Stimulated activated CD8-positive, alpha-beta memory T cell treated with anti-CD3 and anti-CD28 coated beads, Interleukin-12 subunit alpha, Interleukin-12 subunit beta, amount 100 ng/mL, for 1 hour (primary cell): ENCODE measurements around the gene IFNAR1.
"Not testable (repeated sequence)": the region's sequence is repeated elsewhere in the genome, so short reads cannot be mapped to it uniquely, and the experiment has no call there.

Experiments used
- DNase-seq: peaks from one replicate; pipeline ENCODE4 v3.0.0-alpha.2; 2020; ENCODE audit warnings: low read depth

IFNAR1 gene

GRCh38 chr21:33348706-33349105 is 23.9 kb downstream of the IFNAR1 start:
- DNase-seq: no peak

- no peak for DNase-seq
These were observed 25.9 kb downstream of the IFNAR1 start for GRCh38 chr21:33350676-33351075.

DNA sequence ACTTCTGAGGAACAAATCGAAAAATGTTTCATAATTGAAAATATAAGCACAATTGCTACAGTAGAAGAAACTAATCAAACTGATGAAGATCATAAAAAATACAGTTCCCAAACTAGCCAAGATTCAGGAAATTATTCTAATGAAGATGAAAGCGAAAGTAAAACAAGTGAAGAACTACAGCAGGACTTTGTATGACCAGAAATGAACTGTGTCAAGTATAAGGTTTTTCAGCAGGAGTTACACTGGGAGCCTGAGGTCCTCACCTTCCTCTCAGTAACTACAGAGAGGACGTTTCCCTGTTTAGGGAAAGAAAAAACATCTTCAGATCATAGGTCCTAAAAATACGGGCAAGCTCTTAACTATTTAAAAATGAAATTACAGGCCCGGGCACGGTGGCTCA is 30.6 kb downstream of the IFNAR1 start:
- no peak for DNase-seq

DNA sequence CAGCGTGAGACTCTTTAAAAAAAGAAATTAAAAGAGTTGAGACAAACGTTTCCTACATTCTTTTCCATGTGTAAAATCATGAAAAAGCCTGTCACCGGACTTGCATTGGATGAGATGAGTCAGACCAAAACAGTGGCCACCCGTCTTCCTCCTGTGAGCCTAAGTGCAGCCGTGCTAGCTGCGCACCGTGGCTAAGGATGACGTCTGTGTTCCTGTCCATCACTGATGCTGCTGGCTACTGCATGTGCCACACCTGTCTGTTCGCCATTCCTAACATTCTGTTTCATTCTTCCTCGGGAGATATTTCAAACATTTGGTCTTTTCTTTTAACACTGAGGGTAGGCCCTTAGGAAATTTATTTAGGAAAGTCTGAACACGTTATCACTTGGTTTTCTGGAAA is 31.2 kb downstream of the IFNAR1 start:
- DNase-seq: no peak

- DNase-seq: no peak
These were observed 32.4 kb downstream of the IFNAR1 start for GRCh38 chr21:33357177-33357576.

GRCh38 chr21:33359446-33359845 is 34.7 kb downstream of the IFNAR1 start:
- no peak for DNase-seq

- no peak for DNase-seq
These were observed 35.5 kb downstream of the IFNAR1 start for GRCh38 chr21:33360281-33360680.

DNA sequence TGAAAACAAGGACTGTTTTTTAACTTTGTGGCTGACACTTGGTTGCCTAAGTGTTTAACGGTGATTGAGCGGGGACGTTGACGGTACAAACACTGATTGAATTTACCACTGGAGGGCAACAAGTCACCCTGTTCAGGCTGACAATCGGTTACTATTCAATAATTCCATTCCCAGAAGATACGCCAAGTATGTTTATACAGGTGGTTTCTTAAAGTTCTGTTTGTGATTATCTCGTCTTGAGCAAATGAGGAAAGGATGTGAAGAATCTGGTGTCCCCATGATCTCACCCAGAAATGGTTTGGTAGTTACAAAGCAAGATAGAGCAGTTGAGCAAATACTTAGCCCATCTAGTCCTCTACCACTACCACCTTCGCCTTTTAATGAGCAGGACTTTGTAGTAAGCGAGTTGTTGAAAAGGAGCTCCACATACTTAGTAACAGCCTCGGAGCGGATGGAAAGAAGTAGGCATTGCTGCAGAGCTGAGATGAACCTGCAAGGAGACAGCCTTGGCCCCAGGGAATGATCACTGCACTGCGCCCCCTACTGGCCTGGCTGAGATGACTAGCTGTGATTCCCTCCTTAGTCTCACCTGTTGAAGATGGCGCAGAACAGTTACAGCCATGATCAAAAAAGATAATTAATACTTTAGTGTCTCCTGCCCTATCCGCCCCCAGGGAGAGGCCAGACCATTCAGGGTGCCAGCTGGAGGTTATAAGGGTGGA is 36.3 kb downstream of the IFNAR1 start:
- DNase-seq: peak; percentile 84

DNA sequence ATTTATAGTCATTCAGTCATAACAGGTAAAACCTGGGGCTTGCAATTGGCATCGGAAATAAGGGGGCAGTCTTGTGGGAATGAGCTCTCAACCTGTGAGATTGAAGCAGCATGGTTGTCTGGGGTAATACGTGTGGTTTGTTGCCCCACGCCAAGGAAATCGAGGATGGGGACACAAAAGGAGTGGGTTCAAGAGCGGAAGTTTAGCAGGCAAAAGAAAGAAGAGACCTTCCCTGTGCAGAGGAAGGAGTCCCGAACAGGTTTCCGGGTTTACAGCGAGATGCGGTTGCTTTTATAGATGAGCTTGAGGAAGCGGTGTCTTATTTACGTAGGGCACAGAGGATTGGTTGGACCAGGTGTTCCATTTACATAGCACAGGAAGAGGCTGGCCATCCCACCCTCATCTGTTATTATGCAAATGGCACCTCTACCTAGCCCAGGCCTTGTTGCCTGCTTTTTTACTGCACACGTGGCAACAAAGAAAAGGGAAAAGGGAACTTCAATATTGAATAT is 37.3 kb downstream of the IFNAR1 start:
- DNase-seq: peak; percentile 39

DNA sequence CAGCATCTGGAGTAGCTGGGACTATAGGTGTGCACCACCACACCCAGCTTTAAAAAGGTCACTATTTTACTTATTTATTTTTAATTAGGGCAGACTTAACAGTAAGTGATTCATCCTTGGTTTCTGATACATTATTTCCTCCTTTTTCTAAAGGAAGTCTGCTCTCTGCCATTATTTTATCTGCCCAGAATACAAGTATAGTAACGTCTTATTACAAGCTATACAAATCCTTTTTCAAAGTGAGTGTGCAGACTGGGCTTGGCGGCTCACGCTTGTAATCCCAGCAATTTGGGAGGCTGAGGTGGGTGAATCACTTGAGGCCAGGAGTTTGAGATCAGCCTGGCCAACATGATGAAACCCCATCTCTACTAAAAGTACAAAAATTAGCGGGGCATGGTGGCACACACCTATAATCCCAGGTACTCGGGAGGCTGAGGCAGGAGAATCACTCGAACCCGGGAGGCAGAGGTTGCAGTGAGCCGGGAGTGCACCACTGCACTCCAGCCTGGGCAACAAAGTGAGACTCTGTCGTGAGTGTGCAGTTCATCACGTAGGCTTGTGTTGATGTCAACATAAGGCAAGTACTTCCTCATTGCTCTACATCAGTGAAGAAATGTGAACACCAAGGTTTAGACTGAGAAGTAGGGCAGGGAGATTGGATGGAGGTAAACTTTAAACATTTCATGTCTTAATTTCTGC is 39.3 kb downstream of the IFNAR1 start:
- not testable (repeated sequence) for DNase-seq

DNA sequence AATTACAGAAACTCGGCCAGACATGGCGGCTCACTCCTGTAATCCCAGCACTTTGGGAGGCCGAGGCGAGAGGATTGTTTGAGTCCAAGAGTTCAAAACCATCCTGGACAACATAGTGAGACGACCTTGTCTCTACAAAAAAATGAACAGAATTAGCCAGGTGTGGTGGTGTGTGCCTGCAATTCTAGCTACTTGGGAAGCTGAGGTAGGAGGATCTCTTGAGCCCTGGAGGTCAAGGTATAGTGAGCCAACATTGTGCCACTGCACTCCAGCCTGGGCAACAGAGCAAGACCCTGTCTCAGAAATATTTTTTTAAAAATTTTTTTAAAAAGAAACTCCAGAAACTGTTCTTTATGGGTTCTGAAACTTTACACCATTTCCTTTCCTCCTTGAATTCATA is 40.1 kb downstream of the IFNAR1 start:
- DNase-seq: no peak

- no peak for DNase-seq
These were observed 42.7 kb downstream of the IFNAR1 start for GRCh38 chr21:33367309-33367973.

DNA sequence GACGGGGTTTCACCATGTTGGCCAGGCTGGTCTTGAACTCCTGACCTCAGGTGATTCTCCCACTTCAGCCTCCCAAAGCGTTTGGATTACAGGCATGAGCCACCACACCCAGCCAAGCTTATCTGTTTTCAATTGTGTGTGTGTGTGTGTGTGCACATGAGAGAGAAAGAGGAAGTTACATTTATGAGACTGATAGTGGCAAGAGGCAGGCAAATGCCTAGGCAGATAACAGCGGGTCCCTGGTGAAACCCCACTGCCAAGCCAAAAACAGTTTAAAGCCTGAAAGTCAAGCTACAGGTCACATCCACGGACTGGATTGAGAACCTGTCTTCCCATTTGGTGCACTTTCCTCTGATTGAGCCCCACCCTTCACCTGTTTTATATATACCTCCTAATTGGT is 43.4 kb downstream of the IFNAR1 start:
- DNase-seq: no peak

GRCh38 chr21:33368576-33368975 is 43.8 kb downstream of the IFNAR1 start:
- DNase-seq: no peak

- DNase-seq: no peak
These were observed 44.8 kb downstream of the IFNAR1 start for GRCh38 chr21:33369586-33369985.

- no peak for DNase-seq
These were observed 45.5 kb downstream of the IFNAR1 start for GRCh38 chr21:33370305-33370704.

- DNase-seq: no peak
These were observed 46.6 kb downstream of the IFNAR1 start for GRCh38 chr21:33371366-33371765.

- no peak for DNase-seq
These were observed 47.8 kb downstream of the IFNAR1 start for GRCh38 chr21:33372582-33372981.

DNA sequence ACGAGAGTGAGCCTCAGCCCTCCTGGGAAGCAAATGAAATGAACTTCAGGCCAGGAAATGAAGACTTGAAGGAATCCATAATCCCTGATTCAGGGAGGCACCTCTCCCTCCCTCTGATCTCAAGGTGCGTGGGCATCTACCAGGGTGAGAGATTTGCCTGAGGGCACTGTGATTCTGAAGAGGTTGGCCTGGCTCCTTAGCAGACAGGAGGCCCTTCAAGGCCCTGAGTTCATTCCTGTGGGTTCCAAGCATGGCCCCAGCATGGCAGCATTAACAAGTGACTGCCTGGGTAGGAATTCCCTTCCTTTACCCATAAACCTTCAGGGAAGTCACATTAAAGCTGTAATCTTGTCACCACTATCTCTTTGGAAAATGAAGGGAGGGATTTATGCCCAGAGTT is 48.7 kb downstream of the IFNAR1 start:
- no peak for DNase-seq

DNA sequence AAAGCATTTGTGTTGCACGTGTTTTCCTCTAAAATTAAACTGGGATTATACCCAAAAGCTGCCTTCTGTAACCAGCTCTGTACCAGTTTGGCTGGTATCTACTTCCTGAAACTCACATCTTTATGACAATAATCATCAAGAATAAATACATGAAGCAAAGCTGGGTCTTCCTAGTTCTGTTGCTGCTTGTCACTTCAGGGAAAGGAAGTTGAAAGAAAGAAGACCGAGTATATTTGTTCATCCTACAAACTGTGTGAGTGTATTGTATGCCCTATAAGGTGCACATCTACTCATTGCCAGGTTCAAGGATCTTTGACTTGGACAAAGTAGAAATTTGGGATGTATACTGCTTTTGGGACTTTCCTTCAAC is 49.3 kb downstream of the IFNAR1 start:
- no peak for DNase-seq

GRCh38 chr21:33374450-33375096 is 49.8 kb downstream of the IFNAR1 start:
- peak; percentile 42 for DNase-seq

- no peak for DNase-seq
These were observed 50.4 kb downstream of the IFNAR1 start for GRCh38 chr21:33375101-33375644.
